Kidney capillary endothelial cell (primary cell): ENCODE measurements around the gene MMP14.
"Not testable (repeated sequence)": the region's sequence is repeated elsewhere in the genome, so short reads cannot be mapped to it uniquely, and the experiment has no call there.

Source experiments
- DNase-seq: peaks from one replicate; pipeline ENCODE4 v3.0.0-alpha.2; 2018; ENCODE audit warnings: low spot score

MMP14 gene

DNA sequence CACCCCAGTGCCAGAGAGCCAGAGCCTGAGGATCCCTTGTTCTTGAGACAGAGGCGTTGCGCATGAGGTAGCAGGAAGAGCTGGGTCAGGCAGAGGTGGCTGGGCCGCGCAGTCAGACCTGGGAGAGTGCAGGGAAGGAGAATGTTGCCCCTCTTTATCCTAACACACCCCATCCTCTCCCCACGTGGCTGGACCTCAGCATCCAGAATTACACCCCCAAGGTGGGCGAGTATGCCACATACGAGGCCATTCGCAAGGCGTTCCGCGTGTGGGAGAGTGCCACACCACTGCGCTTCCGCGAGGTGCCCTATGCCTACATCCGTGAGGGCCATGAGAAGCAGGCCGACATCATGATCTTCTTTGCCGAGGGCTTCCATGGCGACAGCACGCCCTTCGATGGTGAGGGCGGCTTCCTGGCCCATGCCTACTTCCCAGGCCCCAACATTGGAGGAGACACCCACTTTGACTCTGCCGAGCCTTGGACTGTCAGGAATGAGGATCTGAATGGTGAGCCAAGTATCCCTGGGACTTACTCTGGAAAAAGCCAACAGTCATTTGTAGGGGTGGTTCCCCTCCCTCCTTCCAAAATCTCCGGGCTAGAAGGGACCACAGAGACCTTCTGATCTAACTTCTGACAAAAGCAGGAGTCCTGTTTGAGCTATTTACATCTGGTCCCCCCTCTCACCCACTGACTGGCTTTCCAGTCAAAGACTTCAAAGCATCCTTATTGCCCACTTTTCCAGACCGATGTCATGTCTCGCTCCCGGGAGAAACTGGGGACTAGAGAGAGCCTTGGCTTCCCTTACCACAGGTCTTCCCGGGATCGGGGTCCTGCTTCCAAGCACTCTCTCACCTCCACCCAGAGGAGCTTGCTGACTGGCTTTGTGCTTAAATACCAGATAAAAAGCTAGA lies 6.1 kb downstream of the MMP14 start:
- DNase-seq: no peak

DNA sequence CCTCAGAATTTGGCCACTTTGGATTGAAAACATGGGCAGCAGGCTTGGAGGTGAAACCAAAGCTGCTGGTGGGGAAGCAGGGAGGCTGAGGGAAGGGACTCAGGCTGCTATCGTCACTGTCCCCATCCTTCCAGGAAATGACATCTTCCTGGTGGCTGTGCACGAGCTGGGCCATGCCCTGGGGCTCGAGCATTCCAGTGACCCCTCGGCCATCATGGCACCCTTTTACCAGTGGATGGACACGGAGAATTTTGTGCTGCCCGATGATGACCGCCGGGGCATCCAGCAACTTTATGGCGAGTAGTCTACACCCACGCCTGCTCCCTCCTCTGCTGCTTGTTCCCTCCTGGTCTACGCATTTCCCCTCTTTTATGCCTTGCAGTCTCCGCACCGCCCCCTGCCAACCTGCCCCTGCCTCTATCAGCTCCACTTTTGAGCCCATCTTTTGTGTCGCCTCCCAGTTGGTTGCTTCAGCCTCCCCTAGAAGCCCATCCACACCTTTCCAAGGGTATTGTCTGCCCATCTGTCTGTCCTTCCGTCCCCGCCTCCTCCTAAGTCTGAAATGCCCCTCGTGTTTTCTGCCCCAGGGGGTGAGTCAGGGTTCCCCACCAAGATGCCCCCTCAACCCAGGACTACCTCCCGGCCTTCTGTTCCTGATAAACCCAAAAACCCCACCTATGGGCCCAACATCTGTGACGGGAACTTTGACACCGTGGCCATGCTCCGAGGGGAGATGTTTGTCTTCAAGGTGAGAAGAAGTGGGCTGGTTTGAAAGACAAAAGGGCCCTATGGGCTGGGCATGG lies 6.9 kb downstream of the MMP14 start:
- no peak for DNase-seq

- DNase-seq: no peak
These were observed 8.1 kb downstream of the MMP14 start for GRCh38 chr14:22844221-22845102.

- DNase-seq: no peak
These were observed 8.7 kb downstream of the MMP14 start for GRCh38 chr14:22845103-22845394.

DNA sequence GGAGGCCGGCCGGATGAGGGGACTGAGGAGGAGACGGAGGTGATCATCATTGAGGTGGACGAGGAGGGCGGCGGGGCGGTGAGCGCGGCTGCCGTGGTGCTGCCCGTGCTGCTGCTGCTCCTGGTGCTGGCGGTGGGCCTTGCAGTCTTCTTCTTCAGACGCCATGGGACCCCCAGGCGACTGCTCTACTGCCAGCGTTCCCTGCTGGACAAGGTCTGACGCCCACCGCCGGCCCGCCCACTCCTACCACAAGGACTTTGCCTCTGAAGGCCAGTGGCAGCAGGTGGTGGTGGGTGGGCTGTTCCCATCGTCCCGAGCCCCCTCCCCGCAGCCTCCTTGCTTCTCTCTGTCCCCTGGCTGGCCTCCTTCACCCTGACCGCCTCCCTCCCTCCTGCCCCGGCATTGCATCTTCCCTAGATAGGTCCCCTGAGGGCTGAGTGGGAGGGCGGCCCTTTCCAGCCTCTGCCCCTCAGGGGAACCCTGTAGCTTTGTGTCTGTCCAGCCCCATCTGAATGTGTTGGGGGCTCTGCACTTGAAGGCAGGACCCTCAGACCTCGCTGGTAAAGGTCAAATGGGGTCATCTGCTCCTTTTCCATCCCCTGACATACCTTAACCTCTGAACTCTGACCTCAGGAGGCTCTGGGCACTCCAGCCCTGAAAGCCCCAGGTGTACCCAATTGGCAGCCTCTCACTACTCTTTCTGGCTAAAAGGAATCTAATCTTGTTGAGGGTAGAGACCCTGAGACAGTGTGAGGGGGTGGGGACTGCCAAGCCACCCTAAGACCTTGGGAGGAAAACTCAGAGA lies 9.6 kb downstream of the MMP14 start:
- no peak for DNase-seq

- no peak for DNase-seq
These were observed 10.5 kb downstream of the MMP14 start for GRCh38 chr14:22846811-22847307.

GRCh38 chr14:22847661-22848341 lies 11.4 kb downstream of the MMP14 start:
- no peak for DNase-seq

- peak; percentile 73 for DNase-seq
These were observed 12.2 kb downstream of the MMP14 start for GRCh38 chr14:22848351-22849164.

- DNase-seq: no peak
These were observed 12.9 kb downstream of the MMP14 start for GRCh38 chr14:22849212-22849819.

DNA sequence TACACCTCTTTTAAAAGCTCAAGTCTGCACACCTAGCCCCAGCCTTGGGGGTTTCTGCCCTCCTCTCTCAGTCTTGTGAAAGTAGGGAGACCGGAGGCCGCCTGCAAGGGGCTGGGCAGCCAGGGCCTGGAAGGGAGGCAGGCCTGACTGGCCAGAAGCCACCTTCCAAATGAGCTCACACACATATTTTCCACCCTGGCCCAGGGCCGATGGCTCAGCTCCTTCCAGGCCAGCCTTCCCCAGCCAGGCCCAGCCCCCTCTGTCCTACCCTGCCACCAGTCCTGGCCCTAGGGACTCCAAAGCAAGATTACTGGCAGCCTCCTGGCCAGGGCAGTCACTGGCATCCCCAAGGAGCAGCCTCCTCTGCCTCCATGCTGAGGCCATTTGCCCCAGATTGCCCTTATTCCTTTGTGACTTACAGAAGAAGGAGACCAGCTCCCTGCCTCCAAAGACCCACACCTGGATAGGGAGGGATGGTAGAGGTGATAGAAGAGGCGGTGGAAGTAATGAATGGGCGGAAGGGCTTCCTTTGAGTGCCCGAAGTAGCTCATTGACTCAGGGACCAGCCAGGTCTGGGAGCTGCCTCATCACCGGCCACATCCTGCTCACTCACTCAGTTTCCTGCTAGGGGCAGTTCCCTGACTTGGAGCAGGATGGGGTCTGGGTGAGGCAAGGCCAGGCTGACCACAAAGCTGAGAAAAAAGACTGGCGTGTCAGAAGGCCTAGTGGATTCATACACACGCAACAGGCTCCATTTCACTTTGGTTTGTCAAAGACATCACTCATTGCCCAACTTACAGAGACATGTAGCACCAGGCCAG lies 14.8 kb downstream of the MMP14 start:
- peak; percentile 99 for DNase-seq

DNA sequence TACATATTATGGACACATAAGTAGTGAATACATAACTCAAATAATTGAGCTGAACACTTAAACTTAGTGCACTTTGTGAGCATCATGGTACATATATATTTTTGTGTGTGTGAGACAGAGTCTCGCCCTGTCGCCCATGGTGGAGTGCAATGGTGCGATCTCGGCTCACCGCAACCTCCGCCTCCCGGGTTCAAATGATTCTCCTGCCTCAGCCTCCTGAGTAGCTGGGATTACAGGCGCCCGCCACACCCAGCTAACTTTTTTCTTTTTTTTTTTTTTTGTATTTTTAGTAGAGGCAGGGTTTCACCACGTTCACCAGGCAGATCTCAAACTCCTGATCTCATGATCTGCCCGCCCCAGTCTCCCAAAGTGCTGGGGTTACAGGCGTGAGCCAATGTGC lies 15.8 kb downstream of the MMP14 start:
- DNase-seq: not testable (repeated sequence)

GRCh38 chr14:22852599-22852939 lies 16.2 kb downstream of the MMP14 start:
- DNase-seq: no peak

- peak; percentile 80 for DNase-seq
These were observed 16.8 kb downstream of the MMP14 start for GRCh38 chr14:22852940-22853767.

DNA sequence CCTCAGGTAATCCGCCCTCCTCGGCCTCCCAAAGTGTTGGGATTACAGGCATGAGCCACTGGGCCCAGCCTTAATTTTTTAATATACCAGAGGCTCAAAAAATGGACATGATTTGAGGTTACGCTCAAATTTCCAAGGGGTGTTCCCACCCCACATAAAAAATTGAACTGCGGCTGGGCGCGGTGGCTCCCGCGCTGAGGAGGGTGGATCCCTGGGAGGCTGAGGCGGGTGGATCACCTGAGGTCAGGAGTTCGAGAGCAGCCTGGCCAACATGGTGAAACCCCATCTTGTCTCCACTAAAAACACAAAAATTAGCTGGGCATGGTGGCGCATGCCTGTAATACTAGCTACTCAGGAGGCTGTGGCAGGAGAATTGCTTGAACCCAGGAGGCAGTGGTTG lies 17.9 kb downstream of the MMP14 start:
- not testable (repeated sequence) for DNase-seq

DNA sequence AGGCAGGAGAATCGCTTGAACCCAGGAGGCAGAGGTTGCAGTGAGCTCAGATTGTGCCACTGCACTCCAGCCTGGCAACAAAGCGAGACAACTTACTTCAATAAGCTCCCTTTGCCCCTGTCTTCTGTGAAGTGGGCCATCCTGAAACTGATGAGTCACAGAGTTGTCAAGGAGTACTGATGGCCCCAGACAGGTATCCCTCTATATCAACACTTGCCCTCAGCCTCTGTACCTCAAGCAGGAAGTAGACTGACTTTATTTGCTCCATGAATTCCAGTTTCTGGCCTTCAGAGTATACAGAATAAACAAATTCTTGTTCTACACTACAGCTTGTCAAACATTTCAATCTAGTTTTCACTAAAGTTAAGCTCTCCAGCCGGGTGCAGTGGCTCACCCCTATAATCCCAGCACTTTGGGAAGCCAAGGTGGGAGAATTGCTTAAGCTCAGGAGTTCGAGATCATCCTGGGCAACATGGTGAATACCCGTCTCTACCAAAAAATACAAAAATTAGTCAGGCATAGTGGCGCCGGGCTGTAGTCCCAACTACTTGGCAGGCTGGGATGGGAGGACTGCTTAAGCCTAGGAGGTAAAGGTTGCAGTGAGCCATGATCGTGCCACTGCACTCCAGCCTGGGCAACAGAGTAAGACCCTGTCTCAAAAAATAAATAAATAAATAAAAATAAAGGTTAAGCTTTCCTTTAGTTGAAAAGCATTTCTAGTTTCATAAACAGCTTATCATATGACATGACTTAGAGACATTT lies 18.8 kb downstream of the MMP14 start:
- DNase-seq: no peak

GRCh38 chr14:22856428-22856827 lies 20.0 kb downstream of the MMP14 start:
- DNase-seq: no peak

- not testable (repeated sequence) for DNase-seq
These were observed 24.0 kb downstream of the MMP14 start for GRCh38 chr14:22860377-22860776.
